ENCODE results near the gene TRAF6.
A peak's percentile ranks its signal among the peaks of the same experiment; 100 is the strongest.
"Not testable (repeated sequence)": the region's sequence is repeated elsewhere in the genome, so short reads cannot be mapped to it uniquely, and the experiment has no call there.

TRAF6 gene
- total RNA-seq, result 39.1 to 53.6 reads per million in 2 experiments

GRCh38 chr11:36509694-36510593, at the start of gene TRAF6:
TSS of gene TRAF6 (minus strand) at chr11:36510272. CDS start at chr11:36501515, 8,757 bp downstream.
- peak; percentile 79 for DNase-seq (ENCODE audit: low read depth)

- DNase-seq (ENCODE audit: low read depth), result no peak
Measured at GRCh38 chr11:36558571-36559413, 48.7 kb upstream of the TRAF6 start.

- no peak for DNase-seq (ENCODE audit: low read depth)
Measured at GRCh38 chr11:36557991-36558390, 47.9 kb upstream of the TRAF6 start.

GRCh38 chr11:36557390-36557789, 47.3 kb upstream of the TRAF6 start:
- DNase-seq (ENCODE audit: low read depth), result not testable (repeated sequence)

- DNase-seq (ENCODE audit: low read depth), result no peak
Measured at GRCh38 chr11:36550385-36551115, 40.5 kb upstream of the TRAF6 start.

GRCh38 chr11:36540998-36541397, 30.9 kb upstream of the TRAF6 start:
- DNase-seq (ENCODE audit: low read depth), result no peak

GRCh38 chr11:36534276-36534840, 24.3 kb upstream of the TRAF6 start:
- no peak for DNase-seq (ENCODE audit: low read depth)

GRCh38 chr11:36532941-36533601, 23.0 kb upstream of the TRAF6 start:
- no peak for DNase-seq (ENCODE audit: low read depth)

GRCh38 chr11:36530840-36531239, 20.8 kb upstream of the TRAF6 start:
- DNase-seq (ENCODE audit: low read depth), result no peak

- no peak for DNase-seq (ENCODE audit: low read depth)
Measured at GRCh38 chr11:36513965-36514364, 3.9 kb upstream of the TRAF6 start.

- no peak for DNase-seq (ENCODE audit: low read depth)
Measured at GRCh38 chr11:36512016-36512415, 1.9 kb upstream of the TRAF6 start.

GRCh38 chr11:36511062-36511461, 990 bp upstream of the TRAF6 start:
- not testable (repeated sequence) for DNase-seq (ENCODE audit: low read depth)

- no peak for DNase-seq (ENCODE audit: low read depth)
Measured at GRCh38 chr11:36510594-36510942, 496 bp upstream of the TRAF6 start.

- no peak for DNase-seq (ENCODE audit: low read depth)
Measured at GRCh38 chr11:36509201-36509639, 852 bp downstream of the TRAF6 start.

GRCh38 chr11:36508743-36509142, 1.3 kb downstream of the TRAF6 start:
- no peak for DNase-seq (ENCODE audit: low read depth)

GRCh38 chr11:36507824-36508489, 2.1 kb downstream of the TRAF6 start:
- no peak for DNase-seq (ENCODE audit: low read depth)

GRCh38 chr11:36501236-36501635, 8.8 kb downstream of the TRAF6 start:
- DNase-seq (ENCODE audit: low read depth), result no peak

GRCh38 chr11:36500315-36500721, 9.8 kb downstream of the TRAF6 start:
- no peak for DNase-seq (ENCODE audit: low read depth)

- DNase-seq (ENCODE audit: low read depth), result no peak
Measured at GRCh38 chr11:36499315-36499714, 10.8 kb downstream of the TRAF6 start.

- no peak for DNase-seq (ENCODE audit: low read depth)
Measured at GRCh38 chr11:36498721-36499120, 11.4 kb downstream of the TRAF6 start.

- no peak for DNase-seq (ENCODE audit: low read depth)
Measured at GRCh38 chr11:36493332-36493731, 16.7 kb downstream of the TRAF6 start.

Measured in T follicular helper cell (primary cell).